DMS153 (cell line): Measurements from ENCODE around the gene CREB3L1.

Source experiments
- DNase-seq: peaks from one replicate; lab custom pipeline; 2025; lab: John Stamatoyannopoulos, UW

The CREB3L1 gene

DNA sequence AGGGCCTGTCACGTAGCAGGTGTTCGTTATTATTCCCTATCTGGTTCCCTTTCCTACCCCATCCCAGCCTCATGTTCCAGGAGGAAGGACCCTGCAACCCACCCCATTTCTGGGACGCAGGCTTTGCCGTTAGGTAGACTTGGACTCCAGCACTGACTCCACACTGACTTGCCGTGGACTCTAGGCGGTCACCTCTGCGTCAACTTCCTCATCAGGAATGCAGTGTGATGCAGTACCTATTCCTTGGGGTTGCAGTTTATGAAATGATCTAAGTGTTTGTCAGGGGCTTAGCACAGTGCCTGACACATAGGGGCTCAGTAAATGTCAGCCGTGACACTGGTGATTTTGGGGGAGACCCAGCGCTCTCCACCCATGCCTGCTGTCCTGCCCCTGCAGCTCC lies 86.6 kb downstream of the CREB3L1 start:
- DNase-seq = no peak

DNA sequence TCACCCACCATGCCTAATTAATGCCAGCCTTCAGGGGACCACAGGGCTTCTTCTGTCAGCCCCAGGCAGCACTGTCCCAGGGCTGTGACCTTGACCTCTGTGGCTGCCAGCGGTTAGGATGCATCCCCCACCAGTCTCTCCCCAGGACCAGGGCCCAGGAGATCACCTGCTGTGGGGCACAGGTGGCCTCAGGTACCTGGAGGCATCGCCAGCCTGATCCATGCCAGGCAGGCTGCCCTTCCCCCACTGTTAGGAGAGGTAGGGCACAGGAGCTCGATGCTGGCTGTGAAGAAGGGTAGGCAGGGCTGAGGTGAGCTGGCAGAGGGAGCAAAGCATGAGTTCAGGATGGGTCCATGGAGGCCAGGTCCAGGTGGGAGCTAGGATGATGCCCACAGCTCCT lies 87.3 kb downstream of the CREB3L1 start:
- DNase-seq = no peak

DNA sequence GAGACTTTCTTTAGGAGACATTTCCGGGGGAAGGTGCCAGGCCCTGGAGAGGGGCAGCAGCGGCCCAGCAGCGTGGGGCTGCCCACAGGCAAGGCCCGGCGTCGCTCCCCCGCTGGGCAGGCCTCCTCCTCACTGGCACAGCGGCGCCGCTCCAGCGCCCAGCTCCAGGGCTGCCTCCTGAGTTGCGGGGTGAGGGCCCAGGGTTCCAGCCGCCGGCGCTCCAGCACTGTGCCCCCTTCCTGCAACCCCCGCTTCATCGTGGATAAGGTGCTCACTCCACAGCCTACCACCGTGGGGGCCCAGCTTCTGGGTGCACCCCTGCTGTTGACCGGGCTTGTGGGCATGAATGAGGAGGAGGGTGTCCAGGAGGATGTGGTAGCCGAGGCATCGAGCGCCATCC lies 88.8 kb downstream of the CREB3L1 start:
- no peak for DNase-seq

GRCh38 chr11:46366661-46367161 lies 89.2 kb downstream of the CREB3L1 start:
- DNase-seq = no peak

- DNase-seq = no peak
Observed at GRCh38 chr11:46367244-46367915, 89.9 kb downstream of the CREB3L1 start.

DNA sequence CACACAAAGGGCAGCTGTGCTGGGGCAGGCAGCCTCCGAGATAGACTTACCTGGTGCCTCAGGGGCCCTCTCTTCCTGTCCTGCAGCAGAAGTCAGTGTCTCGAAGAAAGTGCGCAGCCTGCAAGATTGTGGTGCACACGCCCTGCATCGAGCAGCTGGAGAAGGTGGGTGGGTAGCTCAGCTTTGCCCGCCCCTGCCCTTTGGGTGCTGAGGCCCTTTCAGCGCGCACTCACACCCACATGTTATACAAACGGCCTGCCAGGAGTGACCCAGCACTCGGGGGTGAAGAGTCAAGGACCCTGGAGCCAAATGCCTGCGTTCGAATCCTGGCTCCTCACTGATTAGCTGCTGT lies 90.4 kb downstream of the CREB3L1 start:
- DNase-seq = no peak

DNA sequence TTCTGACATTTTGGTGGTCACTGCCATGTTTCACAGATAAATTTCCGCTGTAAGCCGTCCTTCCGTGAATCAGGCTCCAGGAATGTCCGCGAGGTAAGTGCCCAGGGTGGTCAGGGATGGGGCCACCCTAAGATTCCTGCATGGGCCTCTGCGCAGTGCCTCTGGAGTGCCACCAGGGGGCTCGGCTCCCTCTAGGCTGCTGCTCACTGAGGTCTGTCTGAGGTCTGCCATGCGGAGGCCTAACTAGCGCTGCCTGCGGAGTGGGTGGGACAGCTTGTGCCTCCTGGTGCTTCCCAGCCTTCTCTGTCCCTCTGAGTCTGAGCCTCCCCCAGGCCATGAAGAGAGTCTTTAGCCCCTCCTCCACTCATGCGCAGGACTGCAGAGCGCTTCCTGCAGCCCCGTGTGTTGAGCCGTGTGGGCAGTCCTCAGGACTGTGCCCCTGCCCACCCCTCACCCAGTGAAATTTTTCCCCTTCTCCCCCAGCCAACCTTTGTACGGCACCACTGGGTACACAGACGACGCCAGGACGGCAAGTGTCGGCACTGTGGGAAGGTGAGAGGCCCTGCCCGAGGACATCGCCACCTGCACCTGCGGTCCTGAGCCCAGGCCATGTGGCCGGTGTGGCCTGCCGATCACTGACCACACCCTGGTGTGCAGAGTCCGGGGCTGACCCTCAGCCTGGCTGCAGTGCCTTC lies 92.1 kb downstream of the CREB3L1 start:
- peak; percentile 27 for DNase-seq

DNA sequence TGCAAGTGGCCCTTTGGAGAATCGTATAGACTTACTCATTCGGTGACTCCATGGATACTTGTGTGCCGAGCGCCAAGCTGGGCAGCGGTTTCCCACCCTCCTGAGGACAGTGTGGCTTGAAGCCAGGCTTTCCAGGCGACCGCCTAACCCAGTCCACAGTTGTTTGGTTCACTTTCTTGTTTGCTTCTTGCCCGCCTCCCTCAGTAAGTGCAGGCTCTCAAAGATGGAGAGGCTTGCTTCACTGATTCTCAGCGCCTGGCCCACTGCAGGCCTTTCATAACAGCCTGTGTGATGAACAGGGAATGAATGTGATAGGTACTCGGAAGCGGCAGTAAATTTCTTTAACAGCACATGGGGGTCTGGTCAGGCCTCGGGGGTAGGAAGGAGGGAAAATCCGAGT lies 92.8 kb downstream of the CREB3L1 start:
- no peak for DNase-seq
